ENCODE results near the gene CAPN10. TPM values are rescaled to one million over a fixed set of nuclear protein-coding genes. Genes with fewer than 3 reads are reported as not detected.
"Not testable (repeated sequence)": the region's sequence is repeated elsewhere in the genome, so short reads cannot be mapped to it uniquely, and the experiment has no call there.

Gene CAPN10
- total RNA-seq = 13.7 TPM

GRCh38 chr2:240586198-240586918 lies at the start of gene CAPN10:
Gene CAPN10 (plus strand): TSS chr2:240586734. CDS start chr2:240586912, 178 bp downstream.
- DNase-seq (ENCODE audit: low spot score) = peak; percentile 99
- ATAC-seq = peak; percentile 86

- DNase-seq (ENCODE audit: low spot score) (no peak), ATAC-seq (no peak)
These were observed 48.3 kb upstream of the CAPN10 start for GRCh38 chr2:240538031-240538780.

GRCh38 chr2:240539101-240539500 lies 47.4 kb upstream of the CAPN10 start:
- not testable (repeated sequence) for DNase-seq (ENCODE audit: low spot score); ATAC-seq

GRCh38 chr2:240539906-240540305 lies 46.6 kb upstream of the CAPN10 start:
- ATAC-seq (no peak), DNase-seq (ENCODE audit: low spot score) (no peak)

GRCh38 chr2:240551288-240551687 lies 35.2 kb upstream of the CAPN10 start:
- no peak for DNase-seq (ENCODE audit: low spot score)
- no peak for ATAC-seq

- DNase-seq (ENCODE audit: low spot score) (no peak), ATAC-seq (no peak)
These were observed 34.7 kb upstream of the CAPN10 start for GRCh38 chr2:240551811-240552210.

GRCh38 chr2:240553956-240554480 lies 32.5 kb upstream of the CAPN10 start:
- DNase-seq (ENCODE audit: low spot score) (no peak), ATAC-seq (no peak)

- DNase-seq (ENCODE audit: low spot score) (no peak), ATAC-seq (no peak)
These were observed 31.6 kb upstream of the CAPN10 start for GRCh38 chr2:240554767-240555493.

- ATAC-seq = no peak
- DNase-seq (ENCODE audit: low spot score) = no peak
These were observed 30.8 kb upstream of the CAPN10 start for GRCh38 chr2:240555541-240556250.

- no peak for ATAC-seq
- no peak for DNase-seq (ENCODE audit: low spot score)
These were observed 29.9 kb upstream of the CAPN10 start for GRCh38 chr2:240556553-240557100.

- ATAC-seq = no peak
- peak; percentile 48 for DNase-seq (ENCODE audit: low spot score)
These were observed 29.3 kb upstream of the CAPN10 start for GRCh38 chr2:240557101-240557751.

- DNase-seq (ENCODE audit: low spot score) (peak; percentile 65), ATAC-seq (peak; percentile 15)
These were observed 28.7 kb upstream of the CAPN10 start, which contains the start of gene ANKMY1 for GRCh38 chr2:240557808-240558207. Gene ANKMY1 (minus strand): TSS chr2:240557988. CDS start chr2:240557335, 653 bp downstream.

GRCh38 chr2:240558236-240558761 lies 28.2 kb upstream of the CAPN10 start:
- no peak for DNase-seq (ENCODE audit: low spot score)
- no peak for ATAC-seq

GRCh38 chr2:240559286-240559685 lies 27.2 kb upstream of the CAPN10 start:
- no peak for ATAC-seq
- no peak for DNase-seq (ENCODE audit: low spot score)

- ATAC-seq (peak; percentile 82), DNase-seq (ENCODE audit: low spot score) (peak; percentile 95)
These were observed 26.5 kb upstream of the CAPN10 start, which contains the start of gene DUSP28 for GRCh38 chr2:240560084-240560479. Gene DUSP28 (plus strand): TSS chr2:240560357. CDS start chr2:240560685, 328 bp downstream.

- ATAC-seq = peak; percentile 84
- peak; percentile 99 for DNase-seq (ENCODE audit: low spot score)
These were observed 25.8 kb upstream of the CAPN10 start for GRCh38 chr2:240560480-240561324.

- ATAC-seq (no peak), DNase-seq (ENCODE audit: low spot score) (no peak)
These were observed 25.1 kb upstream of the CAPN10 start for GRCh38 chr2:240561325-240561971.

GRCh38 chr2:240563231-240563630 lies 23.3 kb upstream of the CAPN10 start:
- not testable (repeated sequence) for DNase-seq (ENCODE audit: low spot score); ATAC-seq
